GM12892 (cell line): ENCODE measurements around the gene LYPD6.

ENCODE experiments used
- POLR2A ChIP-seq: IDR thresholded peaks from 2 replicates; pipeline ENCODE4 v1.6.1; 2011; ENCODE audit warnings: low read depth, low read length, control low read depth
- POLR2AphosphoS5 ChIP-seq: IDR thresholded peaks from 2 replicates; pipeline ENCODE4 v1.6.1; 2011; ENCODE audit warnings: low read depth, low read length, control low read depth

DNA sequence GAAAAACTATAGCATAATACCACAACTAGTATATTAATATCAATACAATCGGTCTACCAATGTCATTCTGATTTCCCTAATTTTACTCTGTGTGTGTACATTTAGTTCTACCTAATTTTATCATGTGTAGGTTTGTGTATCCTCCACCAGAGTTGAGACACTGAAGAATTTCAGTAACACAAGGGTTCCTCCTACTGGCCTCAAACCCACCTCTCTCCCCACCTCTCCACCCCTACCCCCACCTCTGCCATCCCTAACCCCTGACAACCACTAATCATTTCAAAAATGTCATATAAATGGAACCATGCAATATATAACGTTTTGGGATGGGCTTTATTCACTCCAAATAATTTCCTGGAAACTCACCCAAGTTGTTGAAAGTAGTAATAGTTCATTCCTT, 117.9 kb downstream of the LYPD6 start:
- no peak for TF ChIP-seq POLR2AphosphoS5
- TF ChIP-seq POLR2A = no peak
